Measurements from ENCODE around the gene VPS72. TPM values are rescaled to one million over a fixed set of nuclear protein-coding genes. Genes with fewer than 3 reads are reported as not detected.
"Not testable (repeated sequence)": the region's sequence is repeated elsewhere in the genome, so short reads cannot be mapped to it uniquely, and the experiment has no call there.

The VPS72 gene
- total and polyA plus RNA-seq, 8 donors, result 12.5 to 29.0 (median 23.7) TPM

DNA sequence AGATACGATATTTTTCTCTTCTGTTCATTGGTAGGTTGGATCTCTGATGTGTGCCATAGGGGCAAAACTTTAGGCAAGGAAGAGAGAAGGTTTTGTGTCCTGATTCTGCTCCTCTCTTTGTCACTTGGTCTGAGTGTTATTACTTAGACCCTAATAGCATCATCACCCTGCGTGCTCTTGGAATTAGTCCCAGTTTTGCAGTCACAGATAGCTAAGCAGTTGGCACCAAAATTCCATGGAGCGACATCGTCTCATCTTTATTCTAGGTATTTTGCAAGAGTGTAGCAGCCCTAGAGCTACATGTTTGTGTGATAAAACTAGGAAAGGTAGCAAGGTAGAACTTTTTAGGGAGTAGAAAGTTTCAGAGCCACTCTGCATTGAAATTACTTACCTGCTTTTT, 32.1 kb upstream of the VPS72 start:
- Histone ChIP-seq H3K27me3 (no peaks in the 10 kb centered on the region), H3K27ac (no peak overlapping the region), H3K4me1 (peaks cover 0 to 3% (median under 1%) of the 10 kb centered on the region in 3 donors), H3K4me3 (no peak overlapping the region), H3K9me3 (no peaks in the 10 kb centered on the region), H3K36me3 (peaks cover 0 to 4% (median under 1%) of the 10 kb centered on the region in 3 donors)
- FAIRE-seq, result no peak
- intact Hi-C loops (cut with DNase I), result no loop called here
- DNase-seq, result no peak
- WGBS, 2 donors, result 82 to 89% methylated on average over 4 of the region's 4 CpGs
- ATAC-seq, result no peak
- TF ChIP-seq, protein P1, sequence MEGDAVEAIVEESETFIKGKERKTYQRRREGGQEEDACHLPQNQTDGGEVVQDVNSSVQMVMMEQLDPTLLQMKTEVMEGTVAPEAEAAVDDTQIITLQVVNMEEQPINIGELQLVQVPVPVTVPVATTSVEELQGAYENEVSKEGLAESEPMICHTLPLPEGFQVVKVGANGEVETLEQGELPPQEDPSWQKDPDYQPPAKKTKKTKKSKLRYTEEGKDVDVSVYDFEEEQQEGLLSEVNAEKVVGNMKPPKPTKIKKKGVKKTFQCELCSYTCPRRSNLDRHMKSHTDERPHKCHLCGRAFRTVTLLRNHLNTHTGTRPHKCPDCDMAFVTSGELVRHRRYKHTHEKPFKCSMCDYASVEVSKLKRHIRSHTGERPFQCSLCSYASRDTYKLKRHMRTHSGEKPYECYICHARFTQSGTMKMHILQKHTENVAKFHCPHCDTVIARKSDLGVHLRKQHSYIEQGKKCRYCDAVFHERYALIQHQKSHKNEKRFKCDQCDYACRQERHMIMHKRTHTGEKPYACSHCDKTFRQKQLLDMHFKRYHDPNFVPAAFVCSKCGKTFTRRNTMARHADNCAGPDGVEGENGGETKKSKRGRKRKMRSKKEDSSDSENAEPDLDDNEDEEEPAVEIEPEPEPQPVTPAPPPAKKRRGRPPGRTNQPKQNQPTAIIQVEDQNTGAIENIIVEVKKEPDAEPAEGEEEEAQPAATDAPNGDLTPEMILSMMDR (IDR thresholded peaks at IDR 0.05), result no peak

DNA sequence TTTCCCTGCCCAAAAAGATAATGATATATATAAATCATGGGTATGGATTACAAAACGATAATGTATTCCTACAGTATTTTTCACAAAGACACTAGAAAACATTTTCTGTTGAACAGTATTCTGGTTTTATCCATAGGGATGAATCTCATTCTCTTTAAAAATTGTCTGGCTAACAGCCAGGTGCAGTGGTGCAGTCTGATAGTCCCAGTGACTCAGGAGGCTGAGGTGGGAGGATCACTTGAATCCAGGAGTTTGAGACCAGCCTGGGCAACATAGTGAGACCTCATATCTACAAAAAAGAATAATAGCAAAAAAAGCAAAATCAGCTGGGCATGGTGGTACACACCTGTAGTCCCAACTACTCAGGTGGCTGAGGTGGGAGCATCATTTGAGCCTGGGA, 31.6 kb upstream of the VPS72 start:
- H3K4me3 ChIP-seq, result no peak overlapping the region
- intact Hi-C loops (cut with DNase I), result no loop called here
- TF ChIP-seq, protein P1 (IDR thresholded peaks at IDR 0.05), result no peak
- no peaks in the 10 kb centered on the region for H3K27me3 ChIP-seq
- DNase-seq, result no peak
- peaks cover 0 to 4% (median 0%) of the 10 kb centered on the region in 3 donors for H3K36me3 ChIP-seq
- no peak overlapping the region for H3K27ac ChIP-seq
- no peak for ATAC-seq
- 86 to 90% methylated on average over 1 of the region's 1 CpG for WGBS, 2 donors
- no peak for FAIRE-seq
- H3K9me3 ChIP-seq, result no peaks in the 10 kb centered on the region
- peaks cover 0 to 6% (median 4%) of the 10 kb centered on the region in 3 donors for H3K4me1 ChIP-seq

DNA sequence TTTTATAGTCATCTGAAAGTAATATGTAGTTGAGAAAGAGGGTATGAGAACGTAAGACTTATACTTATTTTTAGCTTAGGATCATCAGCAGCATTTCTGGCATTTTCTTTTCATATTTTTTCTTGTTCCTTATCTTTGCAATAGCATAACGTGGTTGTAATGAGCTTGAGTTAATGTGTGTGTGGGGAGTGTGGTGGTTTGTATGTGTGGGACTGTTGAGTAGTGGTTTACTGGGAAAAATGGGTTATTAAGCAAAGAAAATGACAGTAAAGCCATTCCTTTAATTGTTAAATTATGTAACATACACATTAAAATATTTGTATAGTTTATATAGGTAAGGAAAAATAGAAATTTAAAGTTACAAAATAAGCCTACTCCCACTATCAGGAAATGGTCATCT, 23.6 kb upstream of the VPS72 start:
- Histone ChIP-seq H3K27me3 (no peaks in the 10 kb centered on the region), H3K36me3 (no peaks in the 10 kb centered on the region), H3K9me3 (no peaks in the 10 kb centered on the region), H3K4me3 (no peak overlapping the region), H3K4me1 (peaks cover 0 to 8% (median 6%) of the 10 kb centered on the region in 3 donors), H3K27ac (no peak overlapping the region)
- intact Hi-C loops (cut with DNase I), result no loop called here
- TF ChIP-seq, protein P1 (IDR thresholded peaks at IDR 0.05), result no peak
- FAIRE-seq, result no peak
- no peak for DNase-seq
- 21 to 41% methylated on average over 2 of the region's 2 CpGs for WGBS, 2 donors
- ATAC-seq, result no peak

DNA sequence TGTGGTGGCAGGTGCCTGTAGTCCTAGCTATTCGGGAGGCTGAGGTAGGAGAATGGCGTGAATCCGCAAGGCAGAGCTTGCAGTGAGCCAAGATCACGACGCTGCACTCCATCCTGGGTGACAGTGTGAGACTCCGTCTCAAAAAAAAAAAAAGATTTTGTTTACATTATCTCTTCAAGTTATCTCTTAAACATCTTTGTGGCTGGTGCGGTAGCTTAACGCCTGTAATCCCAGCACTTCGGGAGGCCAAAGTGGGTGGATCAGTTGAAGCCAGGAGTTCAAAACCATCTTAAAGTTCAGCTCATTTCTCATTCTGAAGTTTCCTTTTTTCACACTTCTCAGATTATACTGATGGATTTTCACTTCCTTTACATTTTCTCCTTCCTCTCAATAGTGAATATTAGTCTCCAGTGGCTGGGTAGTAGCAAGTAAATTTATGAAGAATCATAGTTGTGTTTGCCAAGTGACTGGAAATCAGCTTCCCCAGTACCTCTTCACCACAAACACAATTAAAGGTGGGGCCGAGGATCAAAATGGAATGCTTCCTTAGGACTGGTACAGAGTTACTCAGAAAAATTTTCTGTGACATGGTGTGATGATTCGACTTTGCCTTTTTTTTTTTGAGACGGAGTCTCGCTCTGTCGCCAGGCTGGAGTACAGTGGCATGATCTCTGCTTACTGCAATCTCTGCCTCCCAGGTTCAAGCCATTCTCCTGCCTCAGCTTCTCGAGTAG, 22.1 kb upstream of the VPS72 start:
- TF ChIP-seq, protein P1 (IDR thresholded peaks at IDR 0.05), result no peak
- intact Hi-C loops (cut with DNase I), result no loop called here
- H3K4me3 ChIP-seq, result no peak overlapping the region
- no peak for ATAC-seq
- no peak for DNase-seq
- WGBS, 2 donors, result 88% methylated on average over 15 of the region's 15 CpGs
- H3K27me3 ChIP-seq, result no peaks in the 10 kb centered on the region
- no peak for FAIRE-seq
- H3K4me1 ChIP-seq, result peaks cover 0 to 7% (median 3%) of the 10 kb centered on the region in 3 donors
- no peak overlapping the region for H3K27ac ChIP-seq
- H3K9me3 ChIP-seq, result no peaks in the 10 kb centered on the region
- H3K36me3 ChIP-seq, result peaks cover 0 to 8% (median 0%) of the 10 kb centered on the region in 3 donors

DNA sequence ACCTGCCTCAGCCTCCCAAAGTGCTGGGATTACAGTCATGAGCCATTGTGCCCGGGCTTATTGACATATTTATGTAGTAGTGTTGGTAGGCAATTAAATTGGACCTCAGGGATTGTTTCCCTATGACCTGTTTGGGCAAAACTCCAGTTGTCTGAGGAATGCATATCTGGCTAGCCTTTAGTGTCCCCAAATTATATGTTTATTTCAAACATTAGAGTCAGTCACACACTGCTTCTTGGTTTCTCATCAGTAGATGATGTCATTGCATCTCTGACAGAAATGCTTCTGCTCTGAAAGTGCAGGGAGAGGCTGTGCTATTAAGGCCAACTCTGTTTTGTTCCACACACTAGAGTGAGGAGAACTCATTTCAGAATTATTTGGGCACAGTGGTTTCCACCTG, 20.8 kb upstream of the VPS72 start:
- Histone ChIP-seq H3K27me3 (no peaks in the 10 kb centered on the region), H3K4me3 (no peak overlapping the region), H3K36me3 (peaks cover 0 to 9% (median 0%) of the 10 kb centered on the region in 3 donors), H3K9me3 (no peaks in the 10 kb centered on the region), H3K27ac (no peak overlapping the region), H3K4me1 (no peaks in the 10 kb centered on the region)
- intact Hi-C loops (cut with DNase I), result no loop called here
- DNase-seq, result no peak
- TF ChIP-seq, protein P1 (IDR thresholded peaks at IDR 0.05), result no peak
- FAIRE-seq, result no peak
- WGBS, 2 donors, result 64 to 68% methylated on average over 1 of the region's 1 CpG
- ATAC-seq, result no peak

DNA sequence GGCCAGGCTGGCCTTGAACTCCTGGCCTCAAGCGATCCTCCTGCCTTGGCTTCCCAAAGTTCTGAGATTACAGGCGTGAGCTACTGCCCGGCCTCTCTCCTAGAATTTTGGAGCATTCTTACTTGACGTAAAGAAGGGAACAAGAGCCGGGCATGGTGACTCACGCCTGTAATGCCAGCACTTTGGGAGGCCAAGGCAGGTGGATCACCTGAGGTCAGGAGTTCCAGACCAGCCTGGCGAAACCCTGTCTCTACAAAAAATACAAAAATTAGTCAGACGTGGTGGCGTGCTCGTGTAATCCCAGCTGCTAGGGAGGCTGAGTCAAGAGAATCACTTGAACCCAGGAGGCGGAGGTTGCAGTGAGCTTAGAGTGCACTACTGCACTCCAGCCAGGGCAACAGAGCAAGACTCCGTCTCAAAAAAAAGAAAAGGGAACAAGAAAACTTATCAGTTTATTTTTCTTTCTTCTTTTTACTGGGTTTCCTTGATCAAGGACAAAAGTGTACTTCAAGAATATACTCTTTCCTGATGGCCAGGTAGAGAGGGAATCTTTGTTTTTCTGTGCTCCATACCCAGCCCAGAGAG, 15.5 kb upstream of the VPS72 start:
- WGBS, 2 donors, result 94 to 97% methylated on average over 11 to 12 of the region's 12 CpGs
- H3K4me1 ChIP-seq; H3K9me3 ChIP-seq; H3K27me3 ChIP-seq; H3K4me3 ChIP-seq; DNase-seq; ATAC-seq; FAIRE-seq; H3K36me3 ChIP-seq; H3K27ac ChIP-seq; intact Hi-C loops (cut with DNase I): not testable (repeated sequence)
